Stimulated activated CD8-positive, alpha-beta memory T cell treated with anti-CD3 and anti-CD28 coated beads, Interleukin-12 subunit alpha, Interleukin-12 subunit beta, amount 100 ng/mL, for 4 hours (primary cell): ENCODE data around the gene PCDHB6.
"Not testable (repeated sequence)": the region's sequence is repeated elsewhere in the genome, so short reads cannot be mapped to it uniquely, and the experiment has no call there.

Experiments used
- DNase-seq: peaks from one replicate; pipeline ENCODE4 v3.0.0-alpha.2; 2020; ENCODE audit warnings: low read depth

The PCDHB6 gene

GRCh38 chr5:141149812-141150211 is at the start of gene PCDHB6:
Gene PCDHB6, plus strand, starts transcription at chr5:141150057. Its CDS starts 201 bp downstream, at chr5:141150258.
- DNase-seq: no peak

GRCh38 chr5:141100243-141100805 is 49.5 kb upstream of the PCDHB6 start, which contains the start of gene PCDHB3:
Gene PCDHB3, plus strand, starts transcription at chr5:141100473. Its CDS starts 177 bp downstream, at chr5:141100650.
- DNase-seq: no peak

DNA sequence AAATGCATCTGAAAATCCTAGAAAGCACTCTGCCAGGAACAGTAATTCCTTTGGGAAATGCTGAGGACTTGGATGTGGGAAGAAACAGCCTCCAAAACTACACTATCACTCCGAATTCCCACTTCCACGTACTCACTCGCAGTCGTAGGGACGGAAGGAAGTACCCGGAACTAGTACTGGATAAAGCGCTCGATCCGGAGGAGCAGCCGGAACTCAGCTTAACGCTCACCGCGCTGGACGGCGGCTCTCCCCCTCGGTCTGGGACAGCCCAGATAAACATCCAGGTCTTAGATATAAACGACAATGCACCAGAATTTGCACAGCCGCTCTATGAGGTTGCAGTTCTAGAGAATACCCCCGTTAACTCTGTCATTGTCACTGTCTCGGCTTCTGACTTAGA is 48.8 kb upstream of the PCDHB6 start:
- DNase-seq: no peak

- not testable (repeated sequence) for DNase-seq
Observed at GRCh38 chr5:141102070-141102469, 47.8 kb upstream of the PCDHB6 start.

DNA sequence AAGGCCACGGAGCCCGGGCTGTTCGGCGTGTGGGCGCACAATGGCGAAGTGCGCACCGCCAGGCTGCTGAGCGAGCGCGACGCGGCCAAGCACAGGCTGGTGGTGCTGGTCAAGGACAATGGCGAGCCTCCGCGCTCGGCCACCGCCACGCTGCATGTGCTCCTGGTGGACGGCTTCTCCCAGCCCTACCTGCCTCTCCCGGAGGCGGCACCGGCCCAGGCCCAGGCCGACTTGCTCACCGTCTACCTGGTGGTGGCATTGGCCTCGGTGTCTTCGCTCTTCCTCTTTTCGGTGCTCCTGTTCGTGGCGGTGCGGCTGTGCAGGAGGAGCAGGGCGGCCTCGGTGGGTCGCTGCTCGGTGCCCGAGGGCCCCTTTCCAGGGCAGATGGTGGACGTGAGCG is 47.4 kb upstream of the PCDHB6 start:
- DNase-seq: not testable (repeated sequence)

DNA sequence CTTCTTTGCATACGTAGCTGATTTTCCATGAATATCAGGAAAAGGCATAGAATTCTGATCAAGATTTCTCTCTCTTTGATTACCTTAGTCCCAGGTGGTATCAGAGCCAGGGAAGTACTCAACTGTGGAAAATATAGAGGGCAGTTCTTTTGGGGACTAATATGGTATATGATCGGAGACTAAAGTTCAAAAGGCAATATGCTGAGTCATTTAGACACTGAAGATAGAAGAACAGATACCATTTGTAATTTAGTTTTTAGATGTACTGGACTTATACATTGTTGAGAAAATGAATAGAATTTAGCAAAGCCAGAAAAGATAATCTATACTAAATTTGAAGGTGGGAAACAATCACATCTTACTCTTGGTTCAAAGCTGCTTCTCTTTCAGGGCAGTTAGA is 44.5 kb upstream of the PCDHB6 start:
- no peak for DNase-seq

GRCh38 chr5:141119250-141119649 is 30.6 kb upstream of the PCDHB6 start:
- no peak for DNase-seq

GRCh38 chr5:141121563-141121962 is 28.3 kb upstream of the PCDHB6 start, which contains the start of gene PCDHB4:
Gene PCDHB4, plus strand, starts transcription at chr5:141121818. Its CDS starts 181 bp downstream, at chr5:141121999.
- no peak for DNase-seq

GRCh38 chr5:141121985-141122384 is 27.9 kb upstream of the PCDHB6 start:
- DNase-seq: no peak

DNA sequence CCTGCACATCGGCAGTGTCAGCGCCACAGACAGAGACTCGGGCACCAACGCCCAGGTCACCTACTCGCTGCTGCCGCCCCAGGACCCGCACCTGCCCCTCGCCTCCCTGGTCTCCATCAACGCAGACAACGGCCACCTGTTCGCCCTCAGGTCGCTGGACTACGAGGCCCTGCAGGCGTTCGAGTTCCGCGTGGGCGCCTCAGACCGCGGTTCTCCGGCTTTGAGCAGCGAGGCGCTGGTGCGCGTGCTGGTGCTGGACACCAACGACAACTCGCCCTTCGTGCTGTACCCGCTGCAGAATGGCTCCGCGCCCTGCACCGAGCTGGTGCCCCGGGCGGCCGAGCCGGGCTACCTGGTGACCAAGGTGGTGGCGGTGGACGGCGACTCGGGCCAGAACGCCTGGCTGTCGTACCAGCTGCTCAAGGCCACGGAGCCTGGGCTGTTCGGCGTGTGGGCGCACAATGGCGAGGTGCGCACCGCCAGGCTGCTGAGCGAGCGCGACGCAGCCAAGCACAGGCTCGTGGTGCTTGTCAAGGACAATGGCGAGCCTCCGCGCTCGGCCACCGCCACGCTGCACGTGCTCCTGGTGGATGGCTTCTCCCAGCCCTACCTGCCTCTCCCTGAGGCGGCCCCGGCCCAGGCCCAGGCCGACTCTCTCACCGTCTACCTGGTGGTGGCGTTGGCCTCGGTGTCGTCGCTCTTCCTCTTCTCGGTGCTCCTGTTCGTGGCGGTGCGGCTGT is 26.3 kb upstream of the PCDHB6 start:
- not testable (repeated sequence) for DNase-seq

DNA sequence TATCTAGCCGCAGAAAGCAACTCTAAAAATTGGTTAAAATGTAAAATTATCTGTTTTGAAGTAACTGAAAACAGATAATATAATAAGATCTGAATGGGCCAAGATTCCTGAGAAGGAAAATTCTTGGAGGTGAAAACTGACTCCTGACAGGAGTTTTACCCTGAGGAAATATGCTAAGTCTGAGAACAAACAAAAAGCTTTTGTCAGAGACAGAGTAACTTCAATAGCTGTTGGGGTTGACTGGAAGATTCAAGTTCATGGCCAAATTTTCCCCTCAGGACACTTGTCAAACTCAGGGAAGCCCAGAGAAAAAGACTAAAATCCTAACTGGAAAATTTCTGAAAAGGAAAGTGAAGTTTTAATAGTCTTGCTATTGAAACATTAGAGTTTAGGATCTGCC is 22.6 kb upstream of the PCDHB6 start:
- DNase-seq: no peak

DNA sequence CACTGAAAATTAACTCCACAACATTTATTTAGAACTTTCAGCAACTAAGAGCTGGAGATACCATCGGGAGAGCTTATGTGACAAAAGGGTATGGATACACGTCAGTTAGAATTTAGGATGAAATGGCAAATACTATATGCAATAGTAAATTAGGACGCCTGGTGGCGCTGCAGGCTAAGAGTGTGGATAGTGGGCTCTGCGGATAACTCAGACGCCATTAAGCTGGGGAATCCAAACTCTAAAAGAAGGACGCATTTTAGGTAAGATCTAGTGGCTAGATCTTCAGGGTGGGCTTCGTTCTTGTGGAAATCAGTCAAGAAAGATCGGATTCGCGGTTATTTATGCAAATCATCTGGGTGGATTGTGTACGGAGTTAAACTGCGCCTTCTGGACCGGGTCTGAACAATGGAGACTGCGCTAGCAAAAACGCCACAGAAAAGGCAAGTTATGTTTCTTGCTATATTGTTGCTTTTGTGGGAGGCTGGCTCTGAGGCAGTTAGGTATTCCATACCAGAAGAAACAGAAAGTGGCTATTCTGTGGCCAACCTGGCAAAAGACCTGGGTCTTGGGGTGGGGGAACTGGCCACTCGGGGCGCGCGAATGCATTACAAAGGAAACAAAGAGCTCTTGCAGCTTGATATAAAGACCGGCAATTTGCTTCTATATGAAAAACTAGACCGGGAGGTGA is 14.7 kb upstream of the PCDHB6 start, which contains the start of gene PCDHB5:
TSS of gene PCDHB5 (plus strand) at position 177 of the 688 bp plus-strand sequence. CDS start at position 406, 229 bp downstream.
- no peak for DNase-seq

GRCh38 chr5:141135718-141136266 is 14.1 kb upstream of the PCDHB6 start:
- DNase-seq: no peak

GRCh38 chr5:141137346-141137745 is 12.5 kb upstream of the PCDHB6 start:
- DNase-seq: not testable (repeated sequence)

DNA sequence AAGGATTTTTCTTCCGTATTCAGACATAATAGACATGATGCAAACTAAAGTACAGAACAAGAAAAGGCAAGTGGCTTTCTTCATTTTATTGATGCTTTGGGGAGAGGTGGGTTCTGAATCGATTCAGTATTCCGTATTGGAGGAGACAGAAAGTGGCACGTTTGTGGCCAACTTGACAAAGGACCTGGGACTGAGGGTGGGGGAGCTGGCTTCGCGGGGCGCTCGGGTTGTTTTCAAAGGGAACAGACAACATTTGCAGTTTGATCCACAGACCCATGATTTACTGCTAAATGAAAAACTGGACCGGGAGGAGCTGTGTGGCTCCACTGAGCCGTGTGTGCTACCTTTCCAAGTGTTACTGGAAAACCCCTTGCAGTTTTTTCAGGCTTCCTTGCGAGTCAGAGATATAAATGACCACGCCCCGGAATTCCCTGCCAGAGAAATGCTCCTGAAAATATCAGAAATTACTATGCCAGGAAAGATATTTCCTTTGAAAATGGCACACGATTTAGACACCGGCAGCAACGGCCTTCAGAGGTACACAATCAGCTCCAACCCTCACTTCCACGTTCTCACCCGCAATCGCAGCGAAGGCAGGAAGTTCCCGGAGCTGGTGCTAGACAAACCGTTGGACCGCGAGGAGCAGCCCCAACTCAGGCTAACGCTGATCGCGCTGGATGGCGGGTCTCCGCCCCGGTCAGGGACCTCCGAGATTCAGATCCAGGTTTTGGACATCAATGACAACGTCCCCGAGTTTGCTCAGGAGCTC is 551 bp downstream of the PCDHB6 start:
- DNase-seq: no peak

DNA sequence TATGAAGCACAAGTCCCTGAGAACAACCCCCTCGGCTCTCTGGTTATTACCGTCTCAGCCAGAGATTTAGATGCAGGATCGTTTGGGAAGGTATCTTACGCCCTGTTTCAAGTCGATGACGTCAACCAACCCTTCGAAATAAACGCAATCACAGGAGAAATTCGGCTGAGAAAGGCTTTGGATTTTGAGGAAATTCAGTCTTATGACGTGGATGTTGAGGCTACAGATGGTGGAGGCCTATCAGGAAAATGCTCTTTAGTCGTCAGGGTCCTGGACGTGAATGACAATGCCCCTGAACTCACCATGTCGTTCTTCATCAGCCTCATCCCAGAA is 1.1 kb downstream of the PCDHB6 start:
- DNase-seq: no peak

DNA sequence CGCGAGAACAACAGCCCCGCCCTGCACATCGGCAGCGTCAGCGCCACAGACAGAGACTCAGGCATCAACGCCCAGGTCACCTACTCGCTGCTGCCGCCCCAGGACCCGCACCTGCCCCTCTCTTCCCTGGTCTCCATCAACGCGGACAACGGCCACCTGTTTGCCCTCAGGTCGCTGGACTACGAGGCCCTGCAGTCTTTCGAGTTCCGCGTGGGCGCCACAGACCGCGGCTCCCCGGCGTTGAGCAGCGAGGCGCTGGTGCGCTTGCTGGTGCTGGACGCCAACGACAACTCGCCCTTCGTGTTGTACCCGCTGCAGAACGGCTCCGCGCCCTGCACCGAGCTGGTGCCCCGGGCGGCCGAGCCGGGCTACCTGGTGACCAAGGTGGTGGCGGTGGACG is 1.8 kb downstream of the PCDHB6 start:
- not testable (repeated sequence) for DNase-seq

GRCh38 chr5:141152096-141152495 is 2.2 kb downstream of the PCDHB6 start:
- DNase-seq: not testable (repeated sequence)

DNA sequence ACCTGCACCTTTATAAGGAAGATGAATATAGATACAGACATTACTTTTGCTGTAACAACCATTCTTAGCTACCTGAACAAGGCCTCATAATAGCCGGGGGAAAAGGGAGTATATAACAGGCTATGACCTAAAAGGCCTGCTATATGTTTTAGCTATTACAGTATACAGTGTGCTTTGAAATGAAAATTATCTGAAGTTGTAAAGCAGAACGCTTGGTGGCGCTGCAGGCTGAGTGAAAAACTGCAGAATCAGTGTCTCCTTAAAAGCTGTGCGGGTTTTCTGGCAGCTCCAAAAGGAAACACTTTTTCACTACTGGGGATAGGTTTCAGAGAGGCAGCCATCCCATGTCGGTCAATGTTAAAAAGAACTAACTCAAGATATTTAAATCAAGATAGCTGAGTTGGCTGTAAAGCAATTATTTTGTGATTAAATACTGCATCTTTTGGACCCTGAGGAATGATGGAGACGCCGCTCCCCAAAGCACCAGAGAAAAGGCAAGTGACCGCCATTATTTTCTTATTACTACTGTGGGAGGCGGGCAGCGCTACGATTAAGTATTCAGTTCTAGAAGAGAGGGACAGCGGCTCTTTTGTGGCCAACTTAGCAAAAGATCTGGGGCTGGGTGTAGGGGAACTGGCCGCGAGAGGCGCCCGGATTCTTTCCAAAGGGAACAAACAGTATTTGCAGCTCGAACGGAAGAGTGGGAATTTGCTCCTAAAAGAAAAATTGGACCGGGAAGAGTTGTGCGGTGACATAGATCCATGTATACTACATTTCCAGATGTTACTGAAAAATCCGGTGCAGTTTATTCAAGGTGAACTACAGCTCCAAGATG is 5.9 kb downstream of the PCDHB6 start:
- DNase-seq: no peak

- not testable (repeated sequence) for DNase-seq
Observed at GRCh38 chr5:141157356-141157755, 7.5 kb downstream of the PCDHB6 start.

DNA sequence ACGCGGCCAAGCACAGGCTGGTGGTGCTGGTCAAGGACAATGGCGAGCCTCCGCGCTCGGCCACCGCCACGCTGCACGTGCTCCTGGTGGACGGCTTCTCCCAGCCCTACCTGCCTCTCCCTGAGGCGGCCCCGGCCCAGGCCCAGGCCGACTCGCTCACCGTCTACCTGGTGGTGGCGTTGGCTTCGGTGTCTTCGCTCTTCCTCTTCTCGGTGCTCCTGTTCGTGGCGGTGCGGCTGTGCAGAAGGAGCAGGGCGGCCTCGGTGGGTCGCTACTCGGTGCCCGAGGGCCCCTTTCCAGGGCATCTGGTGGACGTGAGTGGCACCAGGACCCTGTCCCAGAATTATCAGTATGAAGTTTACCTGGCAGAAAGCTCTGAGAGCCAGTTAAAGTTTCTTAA is 8.0 kb downstream of the PCDHB6 start:
- DNase-seq: not testable (repeated sequence)
